WTC11 (cell line): ENCODE measurements around the gene MRFAP1L1. TPM values are rescaled to one million over a fixed set of nuclear protein-coding genes. Genes with fewer than 3 reads are reported as not detected.

Experiments
- ATAC-seq: fragments of 200-7000 bp; cut with Tn5 transposase; 2 replicates; pipeline ENCODE4 v1.10.0; 2021; ENCODE audit warnings: mild to moderate bottlenecking, moderate library complexity
- CTCF ChIA-PET: fragments of 300-600 bp; sonication (Branson Sonifier 250); formaldehyde crosslinking; loops from one replicate; lab custom pipeline; 2021; ENCODE audit warnings: antibody characterized with exemption; lab: Charles Lee
- POLR2A ChIA-PET: fragments of 350-600 bp; sonication (Branson Sonifier 250); formaldehyde crosslinking; loops from one replicate; lab custom pipeline; 2021; ENCODE audit warnings: antibody characterized with exemption; lab: Charles Lee
- DNase-seq: peaks from one replicate; pipeline ENCODE4 v3.0.0; 2021; ENCODE audit warnings: low spot score
- H3K27ac Mint-ChIP-seq: 2 replicates; pipeline ENCODE4 v1.8.0; 2021; ENCODE audit warnings: mixed read lengths
- H3K27me3 Mint-ChIP-seq: 2 replicates; pipeline ENCODE4 v1.8.0; 2021; ENCODE audit warnings: low read depth, mild to moderate bottlenecking, moderate library complexity, mixed read lengths
- H3K36me3 Mint-ChIP-seq: 2 replicates; pipeline ENCODE4 v1.8.0; 2021; ENCODE audit warnings: mixed read lengths
- H3K4me1 Mint-ChIP-seq: 2 replicates; pipeline ENCODE4 v1.8.0; 2022; ENCODE audit warnings: mixed read lengths
- H3K4me3 Mint-ChIP-seq: 2 replicates; pipeline ENCODE4 v1.8.0; 2021; ENCODE audit warnings: mild to moderate bottlenecking, moderate library complexity, mixed read lengths
- H3K9me3 Mint-ChIP-seq: 2 replicates; pipeline ENCODE4 v1.8.0; 2021; ENCODE audit warnings: mixed read lengths
- AFF4 ChIP-seq: sonication (generic); formaldehyde crosslinking; IDR thresholded peaks from 2 replicates; pipeline ENCODE4 v1.8.1; 2023; ENCODE audit warnings: mild to moderate bottlenecking, missing genetic modification reagents, borderline replicate concordance
- ATF1 ChIP-seq: sonication (generic); formaldehyde crosslinking; IDR thresholded peaks from 2 replicates; pipeline ENCODE4 v1.8.1; 2023; ENCODE audit warnings: mild to moderate bottlenecking, moderate library complexity, missing genetic modification reagents
- CREB1 ChIP-seq: sonication (generic); formaldehyde crosslinking; IDR thresholded peaks from 2 replicates; pipeline ENCODE4 v1.8.0; 2023; ENCODE audit warnings: mild to moderate bottlenecking, missing genetic modification reagents
- ETV6 ChIP-seq: sonication (generic); formaldehyde crosslinking; IDR thresholded peaks from 2 replicates; pipeline ENCODE4 v1.8.1; 2022; ENCODE audit warnings: mild to moderate bottlenecking, missing genetic modification reagents
- GTF2I ChIP-seq: fragments of 250-450 bp; sonication (Bioruptor Pico); conservative IDR thresholded peaks from 2 replicates; pipeline ENCODE4 v1.4.0; 2021; ENCODE audit warnings: mild to moderate bottlenecking
- NR3C1 ChIP-seq: sonication (generic); formaldehyde crosslinking; conservative IDR thresholded peaks from 2 replicates; pipeline ENCODE4 v1.8.1; 2023; ENCODE audit warnings: low read depth, mild to moderate bottlenecking, missing genetic modification reagents
- RELA ChIP-seq: sonication (generic); formaldehyde crosslinking; IDR thresholded peaks from 2 replicates; pipeline ENCODE4 v1.8.1; 2022; ENCODE audit warnings: missing genetic modification reagents, mild to moderate bottlenecking, borderline replicate concordance
- USF1 ChIP-seq: sonication (generic); formaldehyde crosslinking; IDR thresholded peaks from 2 replicates; pipeline ENCODE4 v1.8.0; 2022; ENCODE audit warnings: mild to moderate bottlenecking, missing genetic modification reagents
- ZNF219 ChIP-seq: sonication (generic); formaldehyde crosslinking; IDR thresholded peaks from 2 replicates; pipeline ENCODE4 v1.8.0; 2023; ENCODE audit warnings: missing genetic modification reagents, mild to moderate bottlenecking, borderline replicate concordance
- ZNF232 ChIP-seq: sonication (generic); formaldehyde crosslinking; IDR thresholded peaks from 2 replicates; pipeline ENCODE4 v1.8.0; 2022; ENCODE audit warnings: mild to moderate bottlenecking, missing genetic modification reagents
- ZNF263 ChIP-seq: sonication (generic); formaldehyde crosslinking; IDR thresholded peaks from 2 replicates; pipeline ENCODE4 v1.8.1; 2022; ENCODE audit warnings: low read depth, mild to moderate bottlenecking, moderate library complexity, missing genetic modification reagents
- ZNF416 ChIP-seq: fragments of 250-450 bp; sonication (Bioruptor Pico); IDR thresholded peaks from 2 replicates; pipeline ENCODE4 v1.9.0; 2021; ENCODE audit warnings: mild to moderate bottlenecking, inconsistent platforms
- total RNA-seq: library from RNA; stranded (reverse); gene quantifications from 3 replicates; pipeline ENCODE4 v1.2.3, GENCODE V29; 2021
- TF ChIP-seq, protein P1 (sequence below): sonication (generic); formaldehyde crosslinking; IDR thresholded peaks from 2 replicates; pipeline ENCODE4 v1.8.1; 2022; ENCODE audit warnings: missing genetic modification reagents, borderline replicate concordance
- TF ChIP-seq, protein P2 (sequence below): sonication (generic); formaldehyde crosslinking; IDR thresholded peaks from 2 replicates; pipeline ENCODE4 v1.8.1; 2022; ENCODE audit warnings: low read depth, mild to moderate bottlenecking, moderate library complexity, missing genetic modification reagents, borderline replicate concordance
- TF ChIP-seq, protein P3 (sequence below): sonication (generic); formaldehyde crosslinking; IDR thresholded peaks from 2 replicates; pipeline ENCODE4 v1.8.1; 2023; ENCODE audit warnings: mild to moderate bottlenecking, missing genetic modification reagents
- TF ChIP-seq, protein P4 (sequence below): fragments of 250-450 bp; sonication (Bioruptor Pico); IDR thresholded peaks from 2 replicates; pipeline ENCODE4 v1.9.0; 2021; ENCODE audit warnings: mild to moderate bottlenecking

Gene MRFAP1L1
- total RNA-seq, 1 experiment from 2014 or later, result 54.4 TPM

GRCh38 chr4:6687947-6688878 lies 21.5 kb downstream of the MRFAP1L1 start (continued):
- TF ChIP-seq, protein P1, sequence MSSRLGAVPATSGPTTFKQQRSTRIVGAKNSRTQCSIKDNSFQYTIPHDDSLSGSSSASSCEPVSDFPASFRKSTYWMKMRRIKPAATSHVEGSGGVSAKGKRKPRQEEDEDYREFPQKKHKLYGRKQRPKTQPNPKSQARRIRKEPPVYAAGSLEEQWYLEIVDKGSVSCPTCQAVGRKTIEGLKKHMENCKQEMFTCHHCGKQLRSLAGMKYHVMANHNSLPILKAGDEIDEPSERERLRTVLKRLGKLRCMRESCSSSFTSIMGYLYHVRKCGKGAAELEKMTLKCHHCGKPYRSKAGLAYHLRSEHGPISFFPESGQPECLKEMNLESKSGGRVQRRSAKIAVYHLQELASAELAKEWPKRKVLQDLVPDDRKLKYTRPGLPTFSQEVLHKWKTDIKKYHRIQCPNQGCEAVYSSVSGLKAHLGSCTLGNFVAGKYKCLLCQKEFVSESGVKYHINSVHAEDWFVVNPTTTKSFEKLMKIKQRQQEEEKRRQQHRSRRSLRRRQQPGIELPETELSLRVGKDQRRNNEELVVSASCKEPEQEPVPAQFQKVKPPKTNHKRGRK, result no peak
- TF ChIP-seq USF1 (no peak), ZNF232 (CRISPR knock-in tag) (no peak), ZNF416 (CRISPR knock-in tag) (no peak)

DNA sequence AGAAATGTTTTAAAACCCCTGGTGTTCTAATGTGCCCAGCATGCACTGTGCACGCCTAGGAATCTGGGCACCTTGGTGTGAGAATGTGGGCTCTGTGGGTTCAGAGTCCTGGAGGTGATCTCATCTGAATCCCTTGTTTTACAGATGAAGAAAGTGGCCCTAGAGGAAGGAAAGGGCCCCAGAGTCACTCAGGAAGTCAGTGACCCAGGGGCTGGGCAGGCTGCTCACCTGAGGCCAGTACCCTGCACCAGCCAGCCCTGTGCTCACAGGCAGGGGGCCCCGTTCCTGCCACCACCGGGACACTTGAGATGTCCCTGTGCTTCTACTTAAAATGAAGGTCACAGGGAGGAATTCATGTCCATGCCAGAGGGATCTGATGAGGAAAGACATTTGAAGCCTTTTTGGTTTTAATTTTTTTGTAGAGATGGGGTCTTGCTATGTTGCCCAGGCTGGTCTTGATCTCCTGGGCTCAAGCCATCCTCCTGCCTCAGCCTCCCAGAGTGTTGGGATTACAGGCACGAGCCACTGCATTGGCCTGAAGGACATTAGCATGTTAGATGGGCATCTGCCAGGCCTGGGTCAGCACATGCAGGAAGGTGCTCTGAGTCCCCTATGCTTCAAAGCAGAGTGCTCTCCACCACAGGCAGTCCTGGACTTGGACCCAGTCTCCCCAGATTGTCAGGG lies 23.4 kb downstream of the MRFAP1L1 start:
- POLR2A ChIA-PET, result no interaction called here
- H3K27me3 Mint-ChIP-seq, result peaks cover 4% of the 10 kb centered on the region; the same call in 1 of the 2 replicates
- DNase-seq (no peak), ATAC-seq (no peak)
- TF ChIP-seq AFF4 (CRISPR knock-in tag), result no peak
- TF ChIP-seq, protein P1, result no peak
- 0 out of 2 replicates have a peak, but pooled peaks have one; percentile 9 for TF ChIP-seq GTF2I (CRISPR knock-in tag)
- TF ChIP-seq, protein P2, sequence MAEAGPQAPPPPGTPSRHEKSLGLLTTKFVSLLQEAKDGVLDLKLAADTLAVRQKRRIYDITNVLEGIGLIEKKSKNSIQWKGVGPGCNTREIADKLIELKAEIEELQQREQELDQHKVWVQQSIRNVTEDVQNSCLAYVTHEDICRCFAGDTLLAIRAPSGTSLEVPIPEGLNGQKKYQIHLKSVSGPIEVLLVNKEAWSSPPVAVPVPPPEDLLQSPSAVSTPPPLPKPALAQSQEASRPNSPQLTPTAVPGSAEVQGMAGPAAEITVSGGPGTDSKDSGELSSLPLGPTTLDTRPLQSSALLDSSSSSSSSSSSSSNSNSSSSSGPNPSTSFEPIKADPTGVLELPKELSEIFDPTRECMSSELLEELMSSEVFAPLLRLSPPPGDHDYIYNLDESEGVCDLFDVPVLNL (CRISPR knock-in tag), result no peak
- H3K9me3 Mint-ChIP-seq, result peaks cover 5% of the 10 kb centered on the region
- CTCF ChIA-PET, result interaction anchor here (1.9 to 5.1 kb wide), 2 partner anchors 11 to 16 kb away, joined by 11 to 56 read pairs; no protein-coding TSS in a partner anchor
- H3K4me1 Mint-ChIP-seq, result peaks cover 24% of the 10 kb centered on the region
- H3K27ac Mint-ChIP-seq, result no peak overlapping the region
- H3K4me3 Mint-ChIP-seq, result no peak overlapping the region
- H3K36me3 Mint-ChIP-seq, result no peaks in the 10 kb centered on the region

GRCh38 chr4:6684656-6685055 lies 25.0 kb downstream of the MRFAP1L1 start:
- Mint-ChIP-seq H3K27me3 (peaks cover 4% of the 10 kb centered on the region; the same call in 1 of the 2 replicates), H3K4me3 (no peak overlapping the region), H3K4me1 (peaks cover 15% of the 10 kb centered on the region), H3K36me3 (no peaks in the 10 kb centered on the region), H3K27ac (no peak overlapping the region), H3K9me3 (peaks cover 11% of the 10 kb centered on the region)
- DNase-seq (no peak), ATAC-seq (no peak)
- POLR2A ChIA-PET, result no interaction called here
- CTCF ChIA-PET, result interaction anchor here (1.0 to 1.3 kb wide), 2 partner anchors 10 to 17 kb away, joined by 3 to 4 read pairs; no protein-coding TSS in a partner anchor
- TF ChIP-seq ZNF263 (CRISPR knock-in tag) (no peak), NR3C1 (CRISPR knock-in tag) (no peak), ZNF219 (CRISPR knock-in tag) (no peak), CREB1 (CRISPR knock-in tag) (no peak), ATF1 (CRISPR knock-in tag) (no peak), ETV6 (CRISPR knock-in tag) (no peak), RELA (CRISPR knock-in tag) (no peak), ZNF416 (CRISPR knock-in tag) (no peak)
- TF ChIP-seq, protein P3, sequence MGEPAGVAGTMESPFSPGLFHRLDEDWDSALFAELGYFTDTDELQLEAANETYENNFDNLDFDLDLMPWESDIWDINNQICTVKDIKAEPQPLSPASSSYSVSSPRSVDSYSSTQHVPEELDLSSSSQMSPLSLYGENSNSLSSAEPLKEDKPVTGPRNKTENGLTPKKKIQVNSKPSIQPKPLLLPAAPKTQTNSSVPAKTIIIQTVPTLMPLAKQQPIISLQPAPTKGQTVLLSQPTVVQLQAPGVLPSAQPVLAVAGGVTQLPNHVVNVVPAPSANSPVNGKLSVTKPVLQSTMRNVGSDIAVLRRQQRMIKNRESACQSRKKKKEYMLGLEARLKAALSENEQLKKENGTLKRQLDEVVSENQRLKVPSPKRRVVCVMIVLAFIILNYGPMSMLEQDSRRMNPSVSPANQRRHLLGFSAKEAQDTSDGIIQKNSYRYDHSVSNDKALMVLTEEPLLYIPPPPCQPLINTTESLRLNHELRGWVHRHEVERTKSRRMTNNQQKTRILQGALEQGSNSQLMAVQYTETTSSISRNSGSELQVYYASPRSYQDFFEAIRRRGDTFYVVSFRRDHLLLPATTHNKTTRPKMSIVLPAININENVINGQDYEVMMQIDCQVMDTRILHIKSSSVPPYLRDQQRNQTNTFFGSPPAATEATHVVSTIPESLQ (CRISPR knock-in tag), result no peak
- TF ChIP-seq, protein P4, sequence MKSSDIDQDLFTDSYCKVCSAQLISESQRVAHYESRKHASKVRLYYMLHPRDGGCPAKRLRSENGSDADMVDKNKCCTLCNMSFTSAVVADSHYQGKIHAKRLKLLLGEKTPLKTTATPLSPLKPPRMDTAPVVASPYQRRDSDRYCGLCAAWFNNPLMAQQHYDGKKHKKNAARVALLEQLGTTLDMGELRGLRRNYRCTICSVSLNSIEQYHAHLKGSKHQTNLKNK (CRISPR knock-in tag), result no peak
- TF ChIP-seq, protein P2 (CRISPR knock-in tag), result no peak
